Colonic mucosa (tissue), 4 donors: ENCODE measurements around the gene GPX6. TPM values are rescaled to one million over a fixed set of nuclear protein-coding genes. Genes with fewer than 3 reads are reported as not detected.

Experiments used
- DNase-seq: peaks from one replicate; pipeline ENCODE4 v3.0.0-alpha.2; 2020
- H3K27ac ChIP-seq: fragments of 200-600 bp; one replicate; pipeline ENCODE4 v1.8.0; 2021
- H3K27me3 ChIP-seq: fragments of 200-600 bp; one replicate; pipeline ENCODE4 v1.8.0; 2021
- H3K36me3 ChIP-seq: fragments of 200-600 bp; one replicate; pipeline ENCODE4 v1.8.0; 2021
- H3K4me1 ChIP-seq: fragments of 200-600 bp; one replicate; pipeline ENCODE4 v1.8.0; 2021; ENCODE audit warnings: mild to moderate bottlenecking
- H3K4me3 ChIP-seq: fragments of 200-600 bp; one replicate; pipeline ENCODE4 v1.8.0; 2021
- H3K9ac ChIP-seq, 2 donors: one replicate each; pipeline ENCODE4 v1.7.0; 2013; ENCODE audit warnings: control low read depth in 2 of 2, low read depth in 2 of 2, low read length in 2 of 2
- H3K9me3 ChIP-seq: fragments of 200-600 bp; one replicate; pipeline ENCODE4 v1.8.0; 2021
- CTCF ChIP-seq: fragments of 200-600 bp; IDR thresholded peaks from one replicate; pipeline ENCODE4 v1.8.0; 2022; ENCODE audit warnings: antibody characterized with exemption, mild to moderate bottlenecking
- intact Hi-C: fragments of 100-400 bp; cut with DNase I; formaldehyde crosslinking; loops from one replicate; pipeline ENCODE4 v1.14.1; 2022
- total RNA-seq, 2 donors: library from RNA; stranded (reverse); fragmentation: NEBNext Ultra II Directional in 1 of 2; extraction: Animal tissue kit (Norgen Biotek cat#: 25700) in 1 of 2; gene quantifications; one replicate each; pipeline ENCODE4 v1.2.1, GENCODE V29; 2021
- donor health status: healthy.
- donor health status: DM: no; HTN: no; CAD: no.
- donor health status: DM: no; HTN: no; CAD: no.

GPX6 gene
- total RNA-seq, 2 donors from 2014 or later = not detected

GRCh38 chr6:28490205-28490890 is 25.2 kb downstream of the GPX6 start:
- Histone ChIP-seq H3K27me3 (peaks cover 4% of the 10 kb centered on the region), H3K9ac (no peak overlapping the region), H3K4me3 (no peak overlapping the region), H3K9me3 (no peaks in the 10 kb centered on the region), H3K36me3 (no peaks in the 10 kb centered on the region), H3K27ac (no peak overlapping the region), H3K4me1 (no peaks in the 10 kb centered on the region)
- intact Hi-C loops = no loop called here
- TF ChIP-seq CTCF = no peak
- no peak for DNase-seq

GRCh38 chr6:28489366-28490204 is 26.0 kb downstream of the GPX6 start:
- TF ChIP-seq CTCF = no peak
- no peaks in the 10 kb centered on the region for H3K9me3 ChIP-seq
- peak; percentile 57 for DNase-seq
- no peaks in the 10 kb centered on the region for H3K4me1 ChIP-seq
- no peak overlapping the region for H3K4me3 ChIP-seq
- H3K9ac ChIP-seq = peak overlapping the region in 1 of 2 donors; percentile 43
- intact Hi-C loops = no loop called here
- no peak overlapping the region for H3K27ac ChIP-seq
- H3K36me3 ChIP-seq = no peaks in the 10 kb centered on the region
- H3K27me3 ChIP-seq = peaks cover 4% of the 10 kb centered on the region

GRCh38 chr6:28488916-28489365 is 26.7 kb downstream of the GPX6 start:
- H3K27me3 ChIP-seq = peaks cover 4% of the 10 kb centered on the region
- H3K27ac ChIP-seq = no peak overlapping the region
- no peak for TF ChIP-seq CTCF
- DNase-seq = peak; percentile 25
- H3K4me3 ChIP-seq = no peak overlapping the region
- no peak overlapping the region for H3K9ac ChIP-seq
- no peaks in the 10 kb centered on the region for H3K4me1 ChIP-seq
- H3K36me3 ChIP-seq = no peaks in the 10 kb centered on the region
- intact Hi-C loops = no loop called here
- no peaks in the 10 kb centered on the region for H3K9me3 ChIP-seq

- Histone ChIP-seq H3K9ac (no peak overlapping the region), H3K27ac (no peak overlapping the region), H3K27me3 (peaks cover 4% of the 10 kb centered on the region), H3K4me1 (no peaks in the 10 kb centered on the region), H3K4me3 (no peak overlapping the region), H3K9me3 (no peaks in the 10 kb centered on the region), H3K36me3 (no peaks in the 10 kb centered on the region)
- no peak for DNase-seq
- intact Hi-C loops = no loop called here
- TF ChIP-seq CTCF = no peak
Observed at GRCh38 chr6:28486988-28487742, 28.4 kb downstream of the GPX6 start.

- Histone ChIP-seq H3K27me3 (peaks cover 4% of the 10 kb centered on the region), H3K36me3 (no peaks in the 10 kb centered on the region), H3K9ac (no peak overlapping the region), H3K4me3 (no peak overlapping the region), H3K27ac (no peak overlapping the region), H3K4me1 (no peaks in the 10 kb centered on the region), H3K9me3 (no peaks in the 10 kb centered on the region)
- intact Hi-C loops = no loop called here
- TF ChIP-seq CTCF = no peak
- DNase-seq = no peak
Observed at GRCh38 chr6:28486533-28486932, 29.1 kb downstream of the GPX6 start.
